HepG2 (cell line): Measurements from ENCODE around the gene GIMAP1. TPM values are rescaled to one million over a fixed set of nuclear protein-coding genes. Genes with fewer than 3 reads are reported as not detected.

Source experiments
- ATAC-seq: fragments of 200-7000 bp; cut with Tn5 transposase; 3 replicates; pipeline ENCODE4 v1.9.1; 2020; ENCODE audit warnings: mild to moderate bottlenecking, moderate library complexity
- BruUV-seq: library from RNA; stranded (reverse); fragments of 400-500 nt; replicated peaks from 2 replicates; lab custom pipeline; 2021; lab: Mats Ljungman, UMichigan
- CTCF ChIA-PET: fragments of 300-600 bp; formaldehyde crosslinking; extraction: SDS; loops from one replicate; lab custom pipeline; 2021; ENCODE audit warnings: low total read pairs, inconsistent platforms, low intra/inter-chr PET ratio; lab: Yijun Ruan, JAX
- POLR2A ChIA-PET: fragments of 350-600 bp; sonication (Branson Sonifier 250); formaldehyde crosslinking; loops from one replicate; lab custom pipeline; 2020; ENCODE audit warnings: antibody characterized with exemption, inconsistent platforms; lab: Yijun Ruan, JAX
- DNase-seq: peaks from one replicate; pipeline ENCODE4 v3.0.0-alpha.2; 2015; ENCODE audit warnings: low spot score
- FAIRE-seq: peaks from 3 replicates; lab custom pipeline; 2011; peaks lifted over from hg19 to GRCh38; lab: Jason Lieb, UNC
- H2AFZ ChIP-seq: one replicate; pipeline ENCODE4 v1.6.1; 2011; ENCODE audit warnings: low read length, inconsistent platforms
- H3K27ac ChIP-seq: fragments of 300-600 bp; 3 replicates; pipeline ENCODE4 v1.8.0; 2011; ENCODE audit warnings: mixed run types, mild to moderate bottlenecking, mixed read lengths, low read length, inconsistent platforms; ENCODE audit not compliant: insufficient read depth; ENCODE audit errors: extremely low read length
- H3K27me3 ChIP-seq, 2 experiments: fragments of 200-600 bp in 1 of 2; 2 replicates in 1 of 2; 3 replicates in 1 of 2; pipeline versions ENCODE4 v1.6.0 to v1.8.0; 2011; ENCODE audit warnings: low read length in 2 of 2, mild to moderate bottlenecking in 2 of 2, moderate library complexity in 2 of 2, inconsistent platforms in 1 of 2; ENCODE audit not compliant: insufficient read depth in 2 of 2, control insufficient read depth in 1 of 2
- H3K36me3 ChIP-seq, 2 experiments: fragments of 200-600 bp in 1 of 2; replicated peaks in 1 of 2; 2 replicates in 1 of 2; 3 replicates in 1 of 2; pipeline versions ENCODE4 v1.5.1 to v1.8.0; 2011; ENCODE audit warnings: low read length in 2 of 2, inconsistent platforms in 1 of 2; ENCODE audit not compliant: insufficient read depth in 2 of 2, control insufficient read depth in 1 of 2
- H3K4me1 ChIP-seq: 2 replicates; pipeline ENCODE4 v1.5.1; 2012; ENCODE audit warnings: low read length, inconsistent platforms; ENCODE audit not compliant: insufficient read depth
- H3K4me2 ChIP-seq: 2 replicates; pipeline ENCODE4 v1.6.0; 2011; ENCODE audit warnings: low read depth, low read length, inconsistent platforms
- H3K4me3 ChIP-seq, 3 experiments: fragments of 200-600 bp in 1 of 3; sonication (generic), shearing (Covaris generic) in 1 of 3; replicated peaks in 1 of 3; 2 replicates each; pipeline ENCODE4 v1.5.1; 2011 to 2016; ENCODE audit warnings: low read length in 3 of 3, inconsistent platforms in 2 of 3, low read depth in 2 of 3, mild to moderate bottlenecking in 2 of 3, control low read depth in 1 of 3, mixed read lengths in 1 of 3; ENCODE audit not compliant: insufficient read depth in 1 of 3
- H3K79me2 ChIP-seq: one replicate; pipeline ENCODE4 v1.6.1; 2011; ENCODE audit warnings: low read length, inconsistent platforms; ENCODE audit not compliant: insufficient read depth
- H3K9ac ChIP-seq: 2 replicates; pipeline ENCODE4 v1.6.0; 2011; ENCODE audit warnings: mild to moderate bottlenecking, low read depth, low read length, inconsistent platforms; ENCODE audit not compliant: insufficient read depth
- H3K9me3 ChIP-seq: 2 replicates; pipeline ENCODE4 v1.5.1; 2012; ENCODE audit warnings: mild to moderate bottlenecking, low read length
- H4K20me1 ChIP-seq: 2 replicates; pipeline ENCODE4 v1.6.0; 2011; ENCODE audit warnings: inconsistent platforms, mild to moderate bottlenecking, low read length, moderate library complexity; ENCODE audit not compliant: insufficient read depth
- ARNT ChIP-seq: fragments of 450-650 bp; IDR thresholded peaks from 2 replicates; pipeline ENCODE4 v1.6.1; 2017
- CEBPB ChIP-seq: IDR thresholded peaks from 2 replicates; pipeline ENCODE4 v1.6.1; 2011; ENCODE audit warnings: low read depth, low read length, improper control_type of control experiment, borderline replicate concordance
- CENPX ChIP-seq: sonication (generic); formaldehyde crosslinking; IDR thresholded peaks from 2 replicates; pipeline ENCODE4 v1.9.0; 2021; ENCODE audit warnings: mild to moderate bottlenecking, missing genetic modification reagents, moderate library complexity
- FOXO1 ChIP-seq: sonication (generic); formaldehyde crosslinking; IDR thresholded peaks from 2 replicates; pipeline ENCODE4 v1.4.0; 2020; ENCODE audit warnings: missing genetic modification reagents
- NFKBIZ ChIP-seq: IDR thresholded peaks from 2 replicates; pipeline ENCODE4 v1.6.1; 2018; ENCODE audit warnings: missing genetic modification reagents, missing compliant biosample characterization
- RELA ChIP-seq: sonication (generic); formaldehyde crosslinking; IDR thresholded peaks from 2 replicates; pipeline ENCODE4 v1.4.0; 2020; ENCODE audit warnings: missing genetic modification reagents
- SETDB1 ChIP-seq: sonication (generic); formaldehyde crosslinking; IDR thresholded peaks from 2 replicates; pipeline ENCODE4 v1.5.1; 2020; ENCODE audit warnings: missing genetic modification reagents, mild to moderate bottlenecking, borderline replicate concordance
- SMYD3 ChIP-seq: sonication (generic); formaldehyde crosslinking; IDR thresholded peaks from 2 replicates; pipeline ENCODE4 v1.8.1; 2023; ENCODE audit warnings: mild to moderate bottlenecking, missing genetic modification reagents
- SRY ChIP-seq: sonication (generic); formaldehyde crosslinking; IDR thresholded peaks from 2 replicates; pipeline ENCODE4 v1.8.0; 2022; ENCODE audit warnings: mild to moderate bottlenecking, missing genetic modification reagents
- THAP11 ChIP-seq: IDR thresholded peaks from 2 replicates; pipeline ENCODE4 v1.6.1; 2016; ENCODE audit warnings: missing biosample characterization, missing genetic modification reagents
- ZFP36L1 ChIP-seq: sonication (generic); formaldehyde crosslinking; IDR thresholded peaks from 2 replicates; pipeline ENCODE4 v1.8.0; 2022; ENCODE audit warnings: mild to moderate bottlenecking, missing genetic modification reagents, moderate library complexity
- ZIK1 ChIP-seq: sonication (generic); formaldehyde crosslinking; IDR thresholded peaks from 2 replicates; pipeline ENCODE4 v1.5.0; 2020; ENCODE audit warnings: mild to moderate bottlenecking, low read depth, missing genetic modification reagents, borderline replicate concordance
- ZNF138 ChIP-seq: sonication (generic); formaldehyde crosslinking; IDR thresholded peaks from 2 replicates; pipeline ENCODE4 v1.5.0; 2020; ENCODE audit warnings: mild to moderate bottlenecking, low read depth, missing genetic modification reagents
- ZNF382 ChIP-seq: sonication (generic); formaldehyde crosslinking; IDR thresholded peaks from 2 replicates; pipeline ENCODE4 v1.5.0; 2020; ENCODE audit warnings: missing genetic modification reagents, mild to moderate bottlenecking, borderline replicate concordance
- ZNF44 ChIP-seq: sonication (generic); formaldehyde crosslinking; IDR thresholded peaks from 2 replicates; pipeline ENCODE4 v1.5.1; 2020; ENCODE audit warnings: mild to moderate bottlenecking, missing genetic modification reagents
- WGBS: methylation state at CpG from one replicate; pipeline ENCODE4 v1.1.6; 2017; ENCODE audit warnings: low lambda C conversion rate; 5-methylcytosine and 5-hydroxymethylcytosine counted together
- in situ Hi-C: cut with HindIII; loops from 2 replicates; pipeline ENCODE4 v1.10.0; 2017; ENCODE audit warnings: low pct_unique_long_range_greater_than_20kb; ENCODE audit not compliant: extremely low pct_ligation_motif_present
- intact Hi-C: fragments of 100-400 bp; cut with micrococcal nuclease; formaldehyde crosslinking; loops from one replicate; pipeline ENCODE4 v1.10.0; 2022; ENCODE audit not compliant: unreplicated experiment
- polyA plus RNA-seq, 8 experiments: library from polyadenylated mRNA; depleted of rRNA in 3 of 8; stranded (reverse) in 7 of 8; unstranded in 1 of 8; fragments of >200 nt; fragmentation: Illumina TruSeq in 4 of 8; extraction: Trizol in 4 of 8; gene quantifications; 2 replicates each; pipeline versions ENCODE4 v1.2.1 to v1.2.3, GENCODE V29; 2011 to 2016; ENCODE audit warnings: low read depth in 4 of 8, missing spikeins in 1 of 8, mixed read lengths in 1 of 8; ENCODE audit not compliant: insufficient read depth in 1 of 8
- total RNA-seq, 5 experiments: library from RNA; depleted of rRNA; stranded (reverse); fragments of >200 nt; fragmentation: Illumina TruSeq; extraction: Trizol; gene quantifications; 2 replicates each; pipeline ENCODE4 v1.2.3, GENCODE V29; 2016; ENCODE audit warnings: low read depth in 1 of 5
- TF ChIP-seq, protein P1 (sequence below): sonication (generic); formaldehyde crosslinking; IDR thresholded peaks from 2 replicates; pipeline ENCODE4 v1.9.0; 2021; ENCODE audit warnings: missing genetic modification reagents, borderline replicate concordance

Gene GIMAP1
- total and polyA plus RNA-seq, 2 of the 13 experiments (the other 11 are each of a cell fraction or from before 2014, with no cell fraction given), result not detected

DNA sequence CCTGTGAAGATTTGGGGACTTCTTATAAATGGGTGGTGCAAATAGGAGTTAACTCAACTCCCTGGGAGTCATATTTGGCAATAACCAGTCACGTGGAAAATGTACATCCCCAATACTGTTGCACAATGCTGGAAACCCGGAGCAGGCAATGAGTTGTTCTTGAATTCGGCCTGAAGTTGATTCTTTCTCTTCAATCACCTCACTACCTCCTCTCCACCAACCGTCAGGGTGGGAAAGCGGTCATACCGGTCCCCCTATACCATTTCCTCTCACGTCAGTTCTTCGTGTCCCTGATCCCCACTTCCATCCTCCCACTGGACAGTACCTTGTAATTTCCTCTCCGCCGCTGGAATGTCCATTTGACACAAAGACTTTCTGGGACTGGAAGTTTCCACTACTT lies 23.6 kb downstream of the GIMAP1 start:
- no peak for DNase-seq
- no peak for FAIRE-seq
- intact Hi-C loops (no loop called here), in situ Hi-C loops (no loop called here)
- WGBS, result 40% methylated on average over 10 of the region's 10 CpGs
- H3K27me3 ChIP-seq, result peaks cover 1 to 10% of the 10 kb centered on the region in 2 experiments; a peak in 2 of 5 replicates
- H3K36me3 ChIP-seq, result no peaks in the 10 kb centered on the region
- ChIA-PET POLR2A (no interaction called here), CTCF (no interaction called here)
- H3K4me3 ChIP-seq, result no peak overlapping the region
- H3K27ac ChIP-seq, result no peak overlapping the region
- no peaks in the 10 kb centered on the region for H4K20me1 ChIP-seq
- TF ChIP-seq FOXO1 (CRISPR knock-in tag) (no peak), THAP11 (CRISPR knock-in tag) (no peak), ZFP36L1 (CRISPR knock-in tag) (no peak), CEBPB (peak; percentile 67; the same call in 1 of the 2 replicates)
- H3K9ac ChIP-seq, result no peak overlapping the region
- H3K9me3 ChIP-seq, result no peaks in the 10 kb centered on the region
- no peak for ATAC-seq
- H3K4me1 ChIP-seq, result no peaks in the 10 kb centered on the region
- BruUV-seq, result no TSS peak
- H2AFZ ChIP-seq, result no peak overlapping the region
- H3K79me2 ChIP-seq, result no peaks in the 10 kb centered on the region
- H3K4me2 ChIP-seq, result no peak overlapping the region

DNA sequence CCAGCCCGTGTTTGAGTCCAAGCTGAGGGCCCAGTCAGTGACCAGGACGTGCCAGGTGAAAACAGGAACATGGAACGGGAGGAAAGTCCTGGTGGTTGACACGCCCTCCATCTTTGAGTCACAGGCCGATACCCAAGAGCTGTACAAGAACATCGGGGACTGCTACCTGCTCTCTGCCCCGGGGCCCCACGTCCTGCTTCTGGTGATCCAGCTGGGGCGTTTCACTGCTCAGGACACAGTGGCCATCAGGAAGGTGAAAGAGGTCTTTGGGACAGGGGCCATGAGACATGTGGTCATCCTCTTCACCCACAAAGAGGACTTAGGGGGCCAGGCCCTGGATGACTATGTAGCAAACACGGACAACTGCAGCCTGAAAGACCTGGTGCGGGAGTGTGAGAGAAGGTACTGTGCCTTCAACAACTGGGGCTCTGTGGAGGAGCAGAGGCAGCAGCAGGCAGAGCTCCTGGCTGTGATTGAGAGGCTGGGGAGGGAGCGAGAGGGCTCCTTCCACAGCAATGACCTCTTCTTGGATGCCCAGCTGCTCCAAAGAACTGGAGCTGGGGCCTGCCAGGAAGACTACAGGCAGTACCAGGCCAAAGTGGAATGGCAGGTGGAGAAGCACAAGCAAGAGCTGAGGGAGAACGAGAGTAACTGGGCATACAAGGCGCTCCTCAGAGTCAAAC lies 26.0 kb downstream of the GIMAP1 start:
- FAIRE-seq, result no peak
- H3K9me3 ChIP-seq, result no peaks in the 10 kb centered on the region
- no TSS peak for BruUV-seq
- H3K36me3 ChIP-seq, result no peaks in the 10 kb centered on the region
- no peaks in the 10 kb centered on the region for H3K4me1 ChIP-seq
- no peak overlapping the region for H3K4me2 ChIP-seq
- intact Hi-C loops, result no loop called here
- no peak overlapping the region for H2AFZ ChIP-seq
- H3K27me3 ChIP-seq, result peaks cover 1 to 6% of the 10 kb centered on the region in 2 experiments; a peak in 1 of 5 replicates
- 23% methylated on average over 8 of the region's 14 CpGs for WGBS
- no peak for ATAC-seq
- no peak overlapping the region for H3K27ac ChIP-seq
- H3K9ac ChIP-seq, result no peak overlapping the region
- no peaks in the 10 kb centered on the region for H4K20me1 ChIP-seq
- ChIA-PET CTCF (no interaction called here), POLR2A (no interaction called here)
- no peak overlapping the region for H3K4me3 ChIP-seq
- DNase-seq, result no peak
- in situ Hi-C loops, result no loop called here
- H3K79me2 ChIP-seq, result no peaks in the 10 kb centered on the region
- no peak for TF ChIP-seq RELA (CRISPR knock-in tag)
- no peak for TF ChIP-seq SMYD3 (CRISPR knock-in tag)
- TF ChIP-seq ZNF138, result no peak
- TF ChIP-seq, protein P1, sequence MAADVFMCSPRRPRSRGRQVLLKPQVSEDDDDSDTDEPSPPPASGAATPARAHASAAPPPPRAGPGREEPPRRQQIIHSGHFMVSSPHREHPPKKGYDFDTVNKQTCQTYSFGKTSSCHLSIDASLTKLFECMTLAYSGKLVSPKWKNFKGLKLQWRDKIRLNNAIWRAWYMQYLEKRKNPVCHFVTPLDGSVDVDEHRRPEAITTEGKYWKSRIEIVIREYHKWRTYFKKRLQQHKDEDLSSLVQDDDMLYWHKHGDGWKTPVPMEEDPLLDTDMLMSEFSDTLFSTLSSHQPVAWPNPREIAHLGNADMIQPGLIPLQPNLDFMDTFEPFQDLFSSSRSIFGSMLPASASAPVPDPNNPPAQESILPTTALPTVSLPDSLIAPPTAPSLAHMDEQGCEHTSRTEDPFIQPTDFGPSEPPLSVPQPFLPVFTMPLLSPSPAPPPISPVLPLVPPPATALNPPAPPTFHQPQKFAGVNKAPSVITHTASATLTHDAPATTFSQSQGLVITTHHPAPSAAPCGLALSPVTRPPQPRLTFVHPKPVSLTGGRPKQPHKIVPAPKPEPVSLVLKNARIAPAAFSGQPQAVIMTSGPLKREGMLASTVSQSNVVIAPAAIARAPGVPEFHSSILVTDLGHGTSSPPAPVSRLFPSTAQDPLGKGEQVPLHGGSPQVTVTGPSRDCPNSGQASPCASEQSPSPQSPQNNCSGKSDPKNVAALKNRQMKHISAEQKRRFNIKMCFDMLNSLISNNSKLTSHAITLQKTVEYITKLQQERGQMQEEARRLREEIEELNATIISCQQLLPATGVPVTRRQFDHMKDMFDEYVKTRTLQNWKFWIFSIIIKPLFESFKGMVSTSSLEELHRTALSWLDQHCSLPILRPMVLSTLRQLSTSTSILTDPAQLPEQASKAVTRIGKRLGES, result no peak
- no peak for TF ChIP-seq NFKBIZ (CRISPR knock-in tag)
- no peak for TF ChIP-seq ARNT
- no peak for TF ChIP-seq ZNF382 (CRISPR knock-in tag)
- no peak for TF ChIP-seq ZNF44 (CRISPR knock-in tag)
- no peak for TF ChIP-seq CENPX
- no peak for TF ChIP-seq SRY (CRISPR knock-in tag)
- no peak for TF ChIP-seq SETDB1 (CRISPR knock-in tag)
- TF ChIP-seq ZIK1 (CRISPR knock-in tag), result no peak
